ENCODE measurements around the gene SLC8A1.

DNA sequence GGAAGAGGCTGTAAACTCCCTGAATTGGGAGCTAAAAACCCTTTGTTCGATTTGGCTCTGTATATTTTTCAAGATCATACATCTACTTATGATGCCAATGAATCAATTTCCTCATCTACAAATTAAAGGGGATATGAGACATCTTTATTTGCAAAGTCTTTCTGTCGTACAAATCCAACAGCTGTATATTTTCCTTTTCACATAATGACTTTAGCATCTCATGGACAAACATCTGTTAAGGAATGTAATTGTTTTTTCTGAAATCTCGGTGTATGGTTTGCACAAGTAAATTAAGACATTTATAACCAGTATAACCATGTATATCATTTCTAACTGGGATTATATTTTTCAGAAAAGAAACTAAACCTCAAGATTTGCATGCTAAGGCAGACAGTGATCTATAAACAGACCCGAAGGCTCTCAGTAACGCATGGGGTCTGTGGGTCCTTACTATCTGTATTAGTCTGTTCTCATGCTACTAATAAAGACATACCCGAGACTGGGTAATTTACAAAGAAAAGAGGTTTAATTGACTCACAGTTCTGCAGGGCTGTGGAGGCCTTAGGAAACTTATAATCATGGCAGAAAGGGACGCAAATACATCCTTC lies 130.8 kb downstream of the SLC8A1 start:
- no peak for TF ChIP-seq NFATC3 (CRISPR knock-in tag; IDR thresholded peaks at IDR 0.05)
- TF ChIP-seq, protein P1, sequence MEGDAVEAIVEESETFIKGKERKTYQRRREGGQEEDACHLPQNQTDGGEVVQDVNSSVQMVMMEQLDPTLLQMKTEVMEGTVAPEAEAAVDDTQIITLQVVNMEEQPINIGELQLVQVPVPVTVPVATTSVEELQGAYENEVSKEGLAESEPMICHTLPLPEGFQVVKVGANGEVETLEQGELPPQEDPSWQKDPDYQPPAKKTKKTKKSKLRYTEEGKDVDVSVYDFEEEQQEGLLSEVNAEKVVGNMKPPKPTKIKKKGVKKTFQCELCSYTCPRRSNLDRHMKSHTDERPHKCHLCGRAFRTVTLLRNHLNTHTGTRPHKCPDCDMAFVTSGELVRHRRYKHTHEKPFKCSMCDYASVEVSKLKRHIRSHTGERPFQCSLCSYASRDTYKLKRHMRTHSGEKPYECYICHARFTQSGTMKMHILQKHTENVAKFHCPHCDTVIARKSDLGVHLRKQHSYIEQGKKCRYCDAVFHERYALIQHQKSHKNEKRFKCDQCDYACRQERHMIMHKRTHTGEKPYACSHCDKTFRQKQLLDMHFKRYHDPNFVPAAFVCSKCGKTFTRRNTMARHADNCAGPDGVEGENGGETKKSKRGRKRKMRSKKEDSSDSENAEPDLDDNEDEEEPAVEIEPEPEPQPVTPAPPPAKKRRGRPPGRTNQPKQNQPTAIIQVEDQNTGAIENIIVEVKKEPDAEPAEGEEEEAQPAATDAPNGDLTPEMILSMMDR (CRISPR knock-in tag; IDR thresholded peaks at IDR 0.05) = no peak
- TF ChIP-seq EED (CRISPR knock-in tag; IDR thresholded peaks at IDR 0.05) = no peak
- no peak for TF ChIP-seq SIN3A (IDR thresholded peaks at IDR 0.05; ENCODE audit: borderline replicate concordance, low read depth, low read length)
- TF ChIP-seq TCF12 (IDR thresholded peaks at IDR 0.05) = no peak
- no peak for TF ChIP-seq TCF12 (CRISPR knock-in tag; IDR thresholded peaks at IDR 0.05)
- TF ChIP-seq ZNF550 (CRISPR knock-in tag; IDR thresholded peaks at IDR 0.05; ENCODE audit: borderline replicate concordance) = no peak
- TF ChIP-seq CEBPB (IDR thresholded peaks at IDR 0.05; ENCODE audit: borderline replicate concordance, low read depth, low read length) = no peak
- TF ChIP-seq POLR2A (IDR thresholded peaks at IDR 0.05; ENCODE audit: insufficient read depth in 1 of 2, low read depth in 2 of 2, low read length in 2 of 2) = no peak
- no peak for TF ChIP-seq LCORL (IDR thresholded peaks at IDR 0.05)
- no peak for TF ChIP-seq LCORL (CRISPR knock-in tag; IDR thresholded peaks at IDR 0.05)
- no peak for TF ChIP-seq TAF1 (CRISPR knock-in tag; IDR thresholded peaks at IDR 0.05)
